Measurements from ENCODE around the gene OR14C36. TPM values are rescaled to one million over a fixed set of nuclear protein-coding genes. Genes with fewer than 3 reads are reported as not detected.

The OR14C36 gene
- total RNA-seq, 1 experiment from 2014 or later: not detected

DNA sequence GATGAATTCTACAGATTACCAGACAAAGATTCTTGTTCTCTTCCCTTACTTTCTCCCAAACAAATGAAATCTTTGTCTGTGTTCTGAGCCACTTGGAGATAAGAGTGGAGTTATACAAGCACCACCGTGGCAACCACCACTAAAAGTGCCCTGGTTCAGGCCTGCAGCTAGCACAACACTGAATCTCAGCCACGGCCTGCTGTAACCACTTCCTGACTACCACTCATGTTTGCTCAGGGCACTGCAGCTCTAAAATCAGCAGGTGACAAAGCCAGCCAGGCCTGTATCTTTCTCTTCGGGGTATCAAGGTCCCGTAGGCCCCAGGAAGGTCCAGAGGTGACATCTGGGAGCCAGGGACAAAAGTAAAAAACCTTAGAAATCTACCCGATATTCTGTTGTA, 23.8 kb downstream of the OR14C36 start (continued):
- TF ChIP-seq, protein P1, sequence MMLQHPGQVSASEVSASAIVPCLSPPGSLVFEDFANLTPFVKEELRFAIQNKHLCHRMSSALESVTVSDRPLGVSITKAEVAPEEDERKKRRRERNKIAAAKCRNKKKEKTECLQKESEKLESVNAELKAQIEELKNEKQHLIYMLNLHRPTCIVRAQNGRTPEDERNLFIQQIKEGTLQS (IDR thresholded peaks at IDR 0.05): no peak
- TF ChIP-seq SIN3A (IDR thresholded peaks at IDR 0.05; ENCODE audit: low read depth) (no peak), CBX3 (IDR thresholded peaks at IDR 0.05; ENCODE audit: low read depth) (no peak)

DNA sequence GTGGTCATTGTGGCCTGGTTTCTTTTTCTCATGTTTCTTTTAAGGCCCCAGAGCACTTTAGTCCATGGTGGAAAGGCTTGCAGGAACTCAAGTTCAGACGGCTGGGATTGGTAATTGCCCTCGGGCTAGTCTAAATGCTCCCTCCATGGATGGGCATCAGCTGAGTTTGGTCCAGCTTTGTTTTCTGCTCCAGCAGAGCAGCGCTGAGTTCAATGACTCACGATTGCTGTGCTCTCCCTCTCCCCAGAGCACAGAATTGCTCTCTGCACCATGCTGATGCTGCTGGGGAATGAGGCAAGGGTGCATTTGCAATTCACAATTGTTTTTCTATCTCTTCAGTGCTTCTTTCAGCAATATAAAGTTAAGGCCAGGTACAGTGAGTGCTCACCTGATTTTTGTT, 25.2 kb downstream of the OR14C36 start:
- TF ChIP-seq TCF7L2 (IDR thresholded peaks at IDR 0.05; ENCODE audit: borderline replicate concordance, extremely low read depth, insufficient read depth, insufficient read length) (no peak), YY1 (IDR thresholded peaks at IDR 0.05; ENCODE audit: extremely low read depth, insufficient replicate concordance, low read depth, low read length) (no peak), RAD21 (IDR thresholded peaks at IDR 0.05; ENCODE audit: low read depth) (no peak), ELF1 (IDR thresholded peaks at IDR 0.05; ENCODE audit: borderline replicate concordance, low read depth) (no peak), ZFX (IDR thresholded peaks at IDR 0.05) (no peak), SP1 (IDR thresholded peaks at IDR 0.05; ENCODE audit: low read depth) (no peak), EZH2phosphoT487 (IDR thresholded peaks at IDR 0.05; ENCODE audit: borderline replicate concordance) (no peak), POLR2AphosphoS5 (IDR thresholded peaks at IDR 0.05; ENCODE audit: low read depth, low read length) (no peak), JUND (IDR thresholded peaks at IDR 0.05) (no peak), FOSL1 (IDR thresholded peaks at IDR 0.05; ENCODE audit: low read depth) (no peak)
- TF ChIP-seq, protein P1 (IDR thresholded peaks at IDR 0.05): no peak
- TF ChIP-seq, protein P2, sequence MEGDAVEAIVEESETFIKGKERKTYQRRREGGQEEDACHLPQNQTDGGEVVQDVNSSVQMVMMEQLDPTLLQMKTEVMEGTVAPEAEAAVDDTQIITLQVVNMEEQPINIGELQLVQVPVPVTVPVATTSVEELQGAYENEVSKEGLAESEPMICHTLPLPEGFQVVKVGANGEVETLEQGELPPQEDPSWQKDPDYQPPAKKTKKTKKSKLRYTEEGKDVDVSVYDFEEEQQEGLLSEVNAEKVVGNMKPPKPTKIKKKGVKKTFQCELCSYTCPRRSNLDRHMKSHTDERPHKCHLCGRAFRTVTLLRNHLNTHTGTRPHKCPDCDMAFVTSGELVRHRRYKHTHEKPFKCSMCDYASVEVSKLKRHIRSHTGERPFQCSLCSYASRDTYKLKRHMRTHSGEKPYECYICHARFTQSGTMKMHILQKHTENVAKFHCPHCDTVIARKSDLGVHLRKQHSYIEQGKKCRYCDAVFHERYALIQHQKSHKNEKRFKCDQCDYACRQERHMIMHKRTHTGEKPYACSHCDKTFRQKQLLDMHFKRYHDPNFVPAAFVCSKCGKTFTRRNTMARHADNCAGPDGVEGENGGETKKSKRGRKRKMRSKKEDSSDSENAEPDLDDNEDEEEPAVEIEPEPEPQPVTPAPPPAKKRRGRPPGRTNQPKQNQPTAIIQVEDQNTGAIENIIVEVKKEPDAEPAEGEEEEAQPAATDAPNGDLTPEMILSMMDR (IDR thresholded peaks at IDR 0.05 in 2 of 3, conservative IDR thresholded peaks at IDR 0.05 in 1 of 3; ENCODE audit: borderline replicate concordance in 1 of 3, insufficient read depth in 1 of 3, low read depth in 2 of 3, low read length in 2 of 3): no peak
- TF ChIP-seq, protein P3, sequence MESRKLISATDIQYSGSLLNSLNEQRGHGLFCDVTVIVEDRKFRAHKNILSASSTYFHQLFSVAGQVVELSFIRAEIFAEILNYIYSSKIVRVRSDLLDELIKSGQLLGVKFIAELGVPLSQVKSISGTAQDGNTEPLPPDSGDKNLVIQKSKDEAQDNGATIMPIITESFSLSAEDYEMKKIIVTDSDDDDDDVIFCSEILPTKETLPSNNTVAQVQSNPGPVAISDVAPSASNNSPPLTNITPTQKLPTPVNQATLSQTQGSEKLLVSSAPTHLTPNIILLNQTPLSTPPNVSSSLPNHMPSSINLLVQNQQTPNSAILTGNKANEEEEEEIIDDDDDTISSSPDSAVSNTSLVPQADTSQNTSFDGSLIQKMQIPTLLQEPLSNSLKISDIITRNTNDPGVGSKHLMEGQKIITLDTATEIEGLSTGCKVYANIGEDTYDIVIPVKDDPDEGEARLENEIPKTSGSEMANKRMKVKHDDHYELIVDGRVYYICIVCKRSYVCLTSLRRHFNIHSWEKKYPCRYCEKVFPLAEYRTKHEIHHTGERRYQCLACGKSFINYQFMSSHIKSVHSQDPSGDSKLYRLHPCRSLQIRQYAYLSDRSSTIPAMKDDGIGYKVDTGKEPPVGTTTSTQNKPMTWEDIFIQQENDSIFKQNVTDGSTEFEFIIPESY (IDR thresholded peaks at IDR 0.05; ENCODE audit: extremely low read depth, insufficient replicate concordance, low read length): no peak
- TF ChIP-seq, protein P4, sequence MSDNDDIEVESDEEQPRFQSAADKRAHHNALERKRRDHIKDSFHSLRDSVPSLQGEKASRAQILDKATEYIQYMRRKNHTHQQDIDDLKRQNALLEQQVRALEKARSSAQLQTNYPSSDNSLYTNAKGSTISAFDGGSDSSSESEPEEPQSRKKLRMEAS (IDR thresholded peaks at IDR 0.05): no peak
- no peak for ATAC-seq
- no TSS peak for BruUV-seq (replicated peaks)
- H3K4me1 ChIP-seq (ENCODE audit: control insufficient read depth in 1 of 2, insufficient read depth in 2 of 2, low read length in 2 of 2): no peaks in the 10 kb centered on the region
- H2AFZ ChIP-seq (ENCODE audit: low read depth, low read length, poor library complexity, severe bottlenecking): no peak overlapping the region
- no peaks in the 10 kb centered on the region for H3K9me2 ChIP-seq (ENCODE audit: insufficient read depth)
- no peaks in the 10 kb centered on the region for H3K36me3 ChIP-seq (ENCODE audit: control insufficient read depth in 1 of 2, insufficient read depth in 2 of 2, low read length in 2 of 2)
- intact Hi-C loops (cut with micrococcal nuclease): no loop called here
- no peak for DNase-seq (ENCODE audit: low read depth, low spot score)
- no peaks in the 10 kb centered on the region for H4K20me1 ChIP-seq (ENCODE audit: insufficient read depth)
- H3K9ac ChIP-seq (ENCODE audit: low read length): no peak overlapping the region
- ChIA-PET RAD21 (ENCODE audit: low non-redundant PET in 1 of 2, low total read pairs in 2 of 2, uncharacterized antibody in 2 of 2, unreplicated experiment in 2 of 2) (no interaction called here), POLR2A (no interaction called here), CTCF (no interaction called here)
- no peak overlapping the region for H3K4me3 ChIP-seq (replicated peaks in 1 of 2; ENCODE audit: low read depth in 1 of 2, low read length in 2 of 2)
- H3K4me2 ChIP-seq (ENCODE audit: low read length): no peak overlapping the region
- H3K9me3 ChIP-seq (ENCODE audit: control insufficient read depth in 1 of 2, insufficient read depth in 1 of 2, low read depth in 1 of 2, low read length in 2 of 2): peaks cover 5 to 21% of the 10 kb centered on the region in 2 experiments; a peak in 2 of 4 replicates
- H3K27ac ChIP-seq (ENCODE audit: low read depth, low read length): no peak overlapping the region
- no peaks in the 10 kb centered on the region for H3K27me3 ChIP-seq (ENCODE audit: insufficient read depth, low read length)
- no peaks in the 10 kb centered on the region for H3K79me2 ChIP-seq (ENCODE audit: insufficient read depth, low read length)
